GM18519 (cell line): Measurements from ENCODE around the gene OLIG3.

Experiments used
- ATAC-seq: cut with Tn5 transposase; IDR thresholded peaks from one replicate; pipeline ENCODE4 v1.9.1; 2021; ENCODE audit warnings: mild to moderate bottlenecking, moderate library complexity; ENCODE audit not compliant: unreplicated experiment, low FRiP score

OLIG3 gene

GRCh38 chr6:137494281-137494987 lies at the start of gene OLIG3:
TSS of gene OLIG3 (minus strand) at chr6:137494394. CDS start at chr6:137494170, 224 bp downstream.
- ATAC-seq = no peak

DNA sequence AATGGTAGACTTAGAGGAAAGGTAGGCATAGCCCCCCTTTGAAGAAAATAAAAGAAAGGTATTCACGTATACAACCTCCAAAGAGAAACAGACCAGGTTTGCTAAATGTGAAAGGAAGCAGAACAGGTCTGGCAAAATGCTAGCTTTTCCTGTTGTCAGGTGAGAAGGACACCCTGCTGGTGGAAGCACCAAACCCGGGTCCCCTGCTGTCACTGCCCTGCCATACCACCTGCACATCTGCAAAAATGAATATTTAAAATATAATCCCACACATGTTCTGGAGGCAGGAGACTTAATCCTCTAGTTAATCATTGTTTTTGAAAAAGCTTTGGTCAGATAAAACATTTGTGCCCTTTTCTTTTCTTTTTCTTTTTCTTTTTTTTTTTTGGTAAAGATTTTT lies 48.9 kb upstream of the OLIG3 start:
- no peak for ATAC-seq

DNA sequence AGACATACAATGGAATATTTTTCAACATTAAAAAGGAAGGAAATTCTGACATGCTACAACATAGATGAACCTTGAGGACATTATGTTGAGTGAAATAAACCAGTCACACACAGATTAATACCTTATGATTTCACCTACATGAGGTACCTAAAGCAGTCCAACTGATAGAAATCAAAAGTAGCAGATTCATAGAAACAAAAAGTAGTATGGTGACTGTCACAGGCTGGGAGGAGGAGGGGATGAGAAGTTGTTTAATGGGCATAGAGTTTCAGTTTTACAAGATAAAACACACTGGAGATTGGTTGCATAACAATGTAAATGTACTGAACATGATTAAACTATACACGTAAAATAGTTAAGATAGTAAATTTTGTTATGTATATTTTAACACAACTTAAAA lies 48.5 kb upstream of the OLIG3 start:
- ATAC-seq = no peak

GRCh38 chr6:137541534-137542063 lies 47.4 kb upstream of the OLIG3 start:
- ATAC-seq = no peak

DNA sequence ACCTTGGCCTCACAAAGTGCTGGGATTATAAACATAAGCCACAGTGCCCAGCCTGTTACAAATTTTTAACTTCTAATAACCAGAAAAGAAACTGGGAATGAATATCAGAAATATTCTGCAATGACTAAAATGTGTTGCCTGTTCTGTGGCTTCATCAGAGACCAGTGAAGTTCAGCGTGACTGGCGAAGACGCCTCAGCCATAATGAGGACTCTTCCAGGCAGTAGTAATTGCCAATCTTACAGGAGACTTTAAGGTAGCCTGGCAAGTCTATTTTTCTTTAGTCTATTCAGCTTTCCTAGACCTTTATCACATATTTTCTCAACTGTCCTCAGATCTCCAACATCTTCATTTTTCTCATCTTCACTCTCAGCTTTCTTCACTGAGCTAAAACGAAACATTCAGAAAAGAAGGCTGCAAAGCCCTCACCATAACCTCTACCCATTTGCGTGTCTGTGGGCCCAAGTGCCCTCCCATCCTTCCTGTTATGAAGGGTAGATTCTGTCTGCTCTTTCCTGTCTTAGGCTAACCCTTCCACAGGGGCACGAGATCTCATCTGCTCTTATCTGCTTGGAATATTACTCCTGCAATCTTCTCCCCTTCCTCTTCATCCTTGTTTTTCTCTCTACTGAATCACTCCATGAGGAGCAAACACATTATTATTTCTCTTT lies 42.0 kb upstream of the OLIG3 start:
- no peak for ATAC-seq

- ATAC-seq = no peak
Observed at GRCh38 chr6:137531376-137532092, 37.3 kb upstream of the OLIG3 start.

GRCh38 chr6:137530404-137530803 lies 36.2 kb upstream of the OLIG3 start:
- no peak for ATAC-seq

- no peak for ATAC-seq
Observed at GRCh38 chr6:137522831-137523230, 28.6 kb upstream of the OLIG3 start.

- no peak for ATAC-seq
Observed at GRCh38 chr6:137522198-137522798, 28.1 kb upstream of the OLIG3 start.

DNA sequence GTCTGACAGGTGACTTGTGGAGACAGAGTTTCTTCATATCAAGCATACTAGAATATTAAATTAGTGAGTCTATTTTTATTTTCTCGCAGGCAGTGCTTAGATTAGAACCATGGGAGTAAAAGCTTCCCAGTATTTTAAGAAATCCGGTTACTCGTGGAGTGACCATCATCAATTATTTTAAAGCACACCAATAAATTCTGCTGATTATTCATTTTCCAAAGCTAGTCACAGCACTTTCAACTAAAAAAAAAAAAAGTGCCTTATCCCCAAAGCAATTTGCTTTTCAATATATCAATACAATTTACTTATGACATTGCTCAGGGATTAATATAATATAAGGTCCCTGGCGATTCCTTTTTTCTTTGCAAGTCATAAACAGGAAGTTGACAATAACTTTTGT lies 26.3 kb upstream of the OLIG3 start:
- no peak for ATAC-seq

DNA sequence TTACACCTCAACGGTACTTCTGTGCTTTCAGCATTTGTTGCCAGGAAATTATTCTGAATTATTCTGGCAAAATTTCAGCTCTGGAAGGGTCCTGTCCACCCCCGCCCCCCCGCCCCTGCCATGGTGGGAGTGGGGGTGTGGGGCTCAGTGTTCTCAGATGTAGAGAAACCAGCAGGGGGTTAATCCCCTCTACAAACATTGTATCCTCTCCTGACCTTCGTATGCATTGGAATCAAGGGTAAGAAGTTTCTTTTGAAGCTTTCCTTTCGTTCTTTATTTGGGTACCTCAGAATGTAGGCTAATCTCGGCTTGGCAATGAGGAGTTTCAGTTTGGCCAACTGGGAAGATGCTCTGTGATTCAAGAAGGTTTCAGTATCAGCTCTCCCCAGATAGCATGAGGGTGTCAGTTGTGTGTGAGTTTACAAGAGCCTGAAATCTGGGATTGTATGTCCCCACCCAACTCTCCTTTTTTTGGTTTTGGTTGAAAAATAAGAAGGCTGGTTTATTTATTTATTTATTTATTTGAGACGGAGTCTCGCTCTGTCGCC lies 25.5 kb upstream of the OLIG3 start:
- no peak for ATAC-seq

- ATAC-seq = no peak
Observed at GRCh38 chr6:137518386-137518983, 24.3 kb upstream of the OLIG3 start.

GRCh38 chr6:137514418-137514817 lies 20.2 kb upstream of the OLIG3 start:
- ATAC-seq = no peak

DNA sequence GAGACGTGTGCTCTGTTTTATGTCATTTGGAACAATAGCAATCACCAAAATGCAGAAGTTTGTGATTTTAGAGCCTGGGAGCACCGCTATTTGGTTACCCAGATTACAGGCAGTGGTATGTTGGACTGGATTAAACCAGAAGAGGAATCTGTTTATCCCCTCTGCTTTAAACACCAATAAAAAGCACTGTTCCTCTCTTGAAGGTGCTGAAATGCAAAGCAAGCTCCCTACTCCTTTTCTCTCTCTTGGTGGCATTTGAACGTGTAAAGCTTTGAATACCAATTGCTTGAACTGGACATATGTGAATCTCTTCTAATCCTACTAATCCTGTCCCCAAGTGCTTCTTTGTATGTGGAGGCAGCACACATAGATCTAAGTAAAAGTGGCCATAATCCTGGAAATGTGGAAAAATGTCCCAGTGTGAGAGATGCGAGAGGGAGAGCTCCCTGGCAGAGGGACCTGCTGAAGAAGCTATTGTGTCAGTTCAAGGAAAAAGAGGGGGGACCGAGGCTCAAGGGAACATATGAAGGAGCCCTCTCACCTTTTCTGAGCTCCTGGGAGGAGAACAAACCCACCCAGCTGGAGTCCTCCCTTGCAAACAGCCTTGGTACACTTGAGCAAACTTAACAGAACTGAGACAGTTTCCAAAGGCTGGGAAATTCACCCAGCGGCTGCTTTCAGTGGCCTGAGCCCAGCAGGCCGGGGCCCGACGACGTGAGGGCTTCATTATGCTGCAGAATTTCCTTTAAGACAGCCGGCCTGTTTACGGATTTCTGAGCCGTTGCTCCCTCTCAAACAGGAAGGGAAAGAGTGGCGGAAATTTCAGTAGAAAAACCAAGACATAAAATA lies 18.8 kb upstream of the OLIG3 start:
- no peak for ATAC-seq

DNA sequence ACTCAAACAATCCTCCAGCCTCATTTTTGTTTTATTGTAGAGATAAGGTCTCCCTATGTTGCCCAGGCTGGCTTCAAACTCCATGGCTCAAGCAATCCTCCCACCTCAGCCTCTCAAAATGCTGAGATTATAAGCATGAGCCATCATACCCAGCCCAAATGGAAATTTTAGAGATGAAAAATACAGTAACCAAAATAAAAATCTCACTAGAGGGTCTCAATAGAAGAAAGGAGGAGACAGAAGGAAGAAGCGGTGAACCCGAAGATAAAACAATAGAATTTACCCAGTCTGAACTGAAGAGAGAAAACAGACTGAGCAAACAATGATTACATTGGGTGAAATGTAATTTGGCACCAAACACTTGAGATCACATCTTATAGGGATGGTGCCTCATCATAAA lies 16.7 kb upstream of the OLIG3 start:
- ATAC-seq = no peak

DNA sequence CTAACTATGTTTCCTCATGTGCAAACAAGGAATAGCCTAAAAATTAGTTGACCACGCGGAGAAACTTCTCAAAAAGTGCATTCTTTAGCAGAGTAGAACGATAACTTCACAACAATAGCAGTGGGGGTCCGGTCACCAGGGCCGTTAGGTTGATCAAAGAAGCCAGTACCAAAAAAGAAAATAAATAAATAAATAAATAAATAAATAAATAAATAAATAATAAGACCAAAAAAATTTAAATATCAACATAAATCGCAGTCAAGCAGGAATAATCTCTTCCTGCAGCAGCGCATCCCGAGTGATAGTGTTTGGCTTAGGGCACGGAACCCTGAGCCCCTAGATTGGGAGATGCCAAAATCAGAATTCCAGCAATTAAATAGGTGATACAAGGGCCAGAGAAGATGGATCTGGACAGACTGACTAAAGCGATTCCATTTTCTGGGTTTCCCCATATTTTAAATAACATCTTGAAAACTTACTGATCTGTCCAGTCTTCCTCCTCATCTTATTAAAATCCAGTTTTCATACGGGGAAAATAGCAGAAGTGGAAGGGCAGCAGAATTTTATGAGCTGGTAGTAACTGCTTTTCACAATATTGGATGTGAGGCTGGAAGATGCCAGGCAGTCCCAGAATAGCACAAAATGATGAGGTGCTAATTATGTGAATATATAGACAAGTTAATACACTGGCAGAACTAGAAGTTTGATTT lies 4.4 kb upstream of the OLIG3 start:
- no peak for ATAC-seq

GRCh38 chr6:137497721-137498463 lies 3.7 kb upstream of the OLIG3 start:
- ATAC-seq = no peak
